Subcutaneous abdominal adipose tissue (tissue), 5 donors: ENCODE measurements around the gene KLHDC7A.

Experiments used
- H3K27ac ChIP-seq: one replicate; pipeline ENCODE4 v1.7.0; 2013; ENCODE audit warnings: low read depth, mild to moderate bottlenecking, inconsistent platforms, low read length, moderate library complexity
- H3K27me3 ChIP-seq, 5 donors: one replicate each; pipeline ENCODE4 v1.7.0; 2013; ENCODE audit warnings: low read length in 5 of 5, inconsistent platforms in 1 of 5; ENCODE audit not compliant: control insufficient read depth in 5 of 5, insufficient read depth in 4 of 5
- H3K36me3 ChIP-seq, 5 donors: one replicate each; pipeline ENCODE4 v1.7.0; 2013; ENCODE audit warnings: low read length in 5 of 5; ENCODE audit not compliant: control insufficient read depth in 5 of 5, insufficient read depth in 5 of 5
- H3K4me1 ChIP-seq, 5 donors: one replicate each; pipeline ENCODE4 v1.7.0; 2013; ENCODE audit warnings: low read length in 5 of 5, mild to moderate bottlenecking in 3 of 5, moderate library complexity in 1 of 5; ENCODE audit not compliant: control insufficient read depth in 5 of 5, insufficient read depth in 5 of 5
- H3K4me3 ChIP-seq, 5 donors: one replicate each; pipeline ENCODE4 v1.7.0; 2013; ENCODE audit warnings: low read length in 5 of 5, low read depth in 1 of 5
- H3K9ac ChIP-seq, 5 donors: one replicate each; pipeline ENCODE4 v1.7.0; 2013; ENCODE audit warnings: low read length in 5 of 5, mild to moderate bottlenecking in 4 of 5, moderate library complexity in 3 of 5
- H3K9me3 ChIP-seq, 5 donors: one replicate each; pipeline ENCODE4 v1.7.0; 2013; ENCODE audit warnings: low read length in 5 of 5; ENCODE audit not compliant: control insufficient read depth in 5 of 5
- donor health status: healthy.
- donor health status: healthy.
- donor health status: healthy.
- donor health status: healthy.
- donor health status: healthy.

KLHDC7A gene

GRCh38 chr1:18534810-18535205, 54.1 kb downstream of the KLHDC7A start:
- Histone ChIP-seq H3K27me3 (peaks cover 3 to 28% (median 21%) of the 10 kb centered on the region in 5 donors), H3K4me3 (no peak overlapping the region), H3K9ac (no peak overlapping the region), H3K36me3 (no peaks in the 10 kb centered on the region), H3K9me3 (peaks cover 0 to 4% (median 0%) of the 10 kb centered on the region in 5 donors), H3K27ac (no peak overlapping the region), H3K4me1 (no peaks in the 10 kb centered on the region)
